HG03378 (cell line): Measurements from ENCODE around the gene MTUS2.

Experiments
- ATAC-seq: cut with Tn5 transposase; IDR thresholded peaks from one replicate; pipeline ENCODE4 v1.9.1; 2021; ENCODE audit warnings: mild to moderate bottlenecking, moderate library complexity; ENCODE audit not compliant: unreplicated experiment

The MTUS2 gene

GRCh38 chr13:29515372-29515771 is 695.2 kb downstream of the MTUS2 start:
- no peak for ATAC-seq

GRCh38 chr13:29516012-29516411 is 695.9 kb downstream of the MTUS2 start:
- ATAC-seq: no peak

- ATAC-seq: no peak
Measured at GRCh38 chr13:29516880-29517279, 696.7 kb downstream of the MTUS2 start.

GRCh38 chr13:29519921-29520320 is 699.8 kb downstream of the MTUS2 start:
- ATAC-seq: no peak

GRCh38 chr13:29520671-29521070 is 700.5 kb downstream of the MTUS2 start:
- ATAC-seq: no peak

GRCh38 chr13:29521336-29521735 is 701.2 kb downstream of the MTUS2 start:
- no peak for ATAC-seq

- ATAC-seq: no peak
Measured at GRCh38 chr13:29522044-29522685, 702.0 kb downstream of the MTUS2 start.

GRCh38 chr13:29523199-29523961 is 703.2 kb downstream of the MTUS2 start:
- ATAC-seq: no peak

GRCh38 chr13:29524176-29524575 is 704.0 kb downstream of the MTUS2 start:
- ATAC-seq: no peak

- no peak for ATAC-seq
Measured at GRCh38 chr13:29524641-29525040, 704.5 kb downstream of the MTUS2 start.

GRCh38 chr13:29525757-29526156 is 705.6 kb downstream of the MTUS2 start:
- ATAC-seq: no peak

- ATAC-seq: no peak
Measured at GRCh38 chr13:29526741-29527140, 706.6 kb downstream of the MTUS2 start.

GRCh38 chr13:29527511-29527910 is 707.4 kb downstream of the MTUS2 start:
- no peak for ATAC-seq

GRCh38 chr13:29527916-29528315 is 707.8 kb downstream of the MTUS2 start:
- ATAC-seq: no peak

- no peak for ATAC-seq
Measured at GRCh38 chr13:29529754-29530153, 709.6 kb downstream of the MTUS2 start.

GRCh38 chr13:29530901-29531300 is 710.8 kb downstream of the MTUS2 start:
- no peak for ATAC-seq

- ATAC-seq: no peak
Measured at GRCh38 chr13:29532116-29532515, 712.0 kb downstream of the MTUS2 start.

GRCh38 chr13:29532821-29533220 is 712.7 kb downstream of the MTUS2 start:
- no peak for ATAC-seq

- no peak for ATAC-seq
Measured at GRCh38 chr13:29534083-29534482, 713.9 kb downstream of the MTUS2 start.

GRCh38 chr13:29535663-29536655 is 715.8 kb downstream of the MTUS2 start:
- no peak for ATAC-seq

- no peak for ATAC-seq
Measured at GRCh38 chr13:29536853-29537252, 716.7 kb downstream of the MTUS2 start.
